HepG2 (cell line): ENCODE measurements around the gene AANAT. TPM values are rescaled to one million over a fixed set of nuclear protein-coding genes. Genes with fewer than 3 reads are reported as not detected.

Experiments used
- ATF7 ChIP-seq, 2 experiments: fragments of 450-650 bp in 1 of 2; sonication (generic) in 1 of 2; formaldehyde crosslinking in 1 of 2; IDR thresholded peaks; 2 replicates each; pipeline versions ENCODE4 v1.4.0 to v1.6.1; 2016 to 2020; ENCODE audit warnings: antibody characterized with exemption in 1 of 2, mild to moderate bottlenecking in 1 of 2, missing genetic modification reagents in 1 of 2
- BCL6 ChIP-seq: IDR thresholded peaks from 2 replicates; pipeline ENCODE4 v1.6.1; 2016; ENCODE audit warnings: missing genetic modification reagents, missing compliant biosample characterization
- CREM ChIP-seq, 2 experiments: sonication (generic) in 1 of 2; formaldehyde crosslinking in 1 of 2; IDR thresholded peaks; 2 replicates each; pipeline versions ENCODE4 v1.4.0 to v1.6.1; 2016 to 2020; ENCODE audit warnings: antibody characterized with exemption in 1 of 2, mild to moderate bottlenecking in 1 of 2, missing genetic modification reagents in 1 of 2
- ERF ChIP-seq: IDR thresholded peaks from 2 replicates; pipeline ENCODE4 v1.6.1; 2018; ENCODE audit warnings: missing biosample characterization, missing genetic modification reagents
- ETV5 ChIP-seq: IDR thresholded peaks from 2 replicates; pipeline ENCODE4 v1.6.1; 2018; ENCODE audit warnings: missing biosample characterization, missing genetic modification reagents, inconsistent platforms, borderline replicate concordance
- FOXA1 ChIP-seq, 2 experiments: fragments of 450-650 bp in 1 of 2; sonication (generic) in 1 of 2; formaldehyde crosslinking in 1 of 2; IDR thresholded peaks; 2 replicates each; pipeline versions ENCODE4 v1.4.0 to v1.6.1; 2016 to 2020; ENCODE audit warnings: missing genetic modification reagents in 1 of 2
- HMG20A ChIP-seq: IDR thresholded peaks from 2 replicates; pipeline ENCODE4 v1.6.1; 2016; ENCODE audit warnings: borderline replicate concordance
- IKZF1 ChIP-seq: fragments of 450-650 bp; IDR thresholded peaks from 2 replicates; pipeline ENCODE4 v1.7.1; 2016
- MYC ChIP-seq: sonication (generic); formaldehyde crosslinking; IDR thresholded peaks from 2 replicates; pipeline ENCODE4 v1.9.0; 2021; ENCODE audit warnings: missing genetic modification reagents, borderline replicate concordance
- NR1H2 ChIP-seq: sonication (generic); formaldehyde crosslinking; IDR thresholded peaks from 2 replicates; pipeline ENCODE4 v1.8.1; 2022; ENCODE audit warnings: low read depth, missing genetic modification reagents, borderline replicate concordance
- SIN3A ChIP-seq: IDR thresholded peaks from 2 replicates; pipeline ENCODE4 v1.6.1; 2011; ENCODE audit warnings: low read depth, mild to moderate bottlenecking, control low read depth, low read length, borderline replicate concordance
- SP2 ChIP-seq: sonication (generic); formaldehyde crosslinking; IDR thresholded peaks from 2 replicates; pipeline ENCODE4 v1.5.1; 2020; ENCODE audit warnings: mild to moderate bottlenecking, missing genetic modification reagents
- TOPORS ChIP-seq: sonication (generic); formaldehyde crosslinking; IDR thresholded peaks from 2 replicates; pipeline ENCODE4 v1.8.0; 2023; ENCODE audit warnings: mild to moderate bottlenecking, missing genetic modification reagents
- ZFP62 ChIP-seq: sonication (generic); formaldehyde crosslinking; IDR thresholded peaks from 2 replicates; pipeline ENCODE4 v1.4.0; 2020; ENCODE audit warnings: missing genetic modification reagents
- ZMYM4 ChIP-seq: sonication (generic); formaldehyde crosslinking; IDR thresholded peaks from 2 replicates; pipeline ENCODE4 v1.8.1; 2023; ENCODE audit warnings: mild to moderate bottlenecking, missing genetic modification reagents
- ZNF720 ChIP-seq: sonication (generic); formaldehyde crosslinking; IDR thresholded peaks from 2 replicates; pipeline ENCODE4 v1.4.0; 2020; ENCODE audit warnings: missing genetic modification reagents
- polyA plus RNA-seq, 8 experiments: library from polyadenylated mRNA; depleted of rRNA in 3 of 8; stranded (reverse) in 7 of 8; unstranded in 1 of 8; fragments of >200 nt; fragmentation: Illumina TruSeq in 4 of 8; extraction: Trizol in 4 of 8; gene quantifications; 2 replicates each; pipeline versions ENCODE4 v1.2.1 to v1.2.3, GENCODE V29; 2011 to 2016; ENCODE audit warnings: low read depth in 4 of 8, missing spikeins in 1 of 8, mixed read lengths in 1 of 8; ENCODE audit not compliant: insufficient read depth in 1 of 8
- total RNA-seq, 5 experiments: library from RNA; depleted of rRNA; stranded (reverse); fragments of >200 nt; fragmentation: Illumina TruSeq; extraction: Trizol; gene quantifications; 2 replicates each; pipeline ENCODE4 v1.2.3, GENCODE V29; 2016; ENCODE audit warnings: low read depth in 1 of 5
- TF ChIP-seq, protein P1 (sequence below): fragments of 450-650 bp; IDR thresholded peaks from 2 replicates; pipeline ENCODE4 v1.6.1; 2017
- TF ChIP-seq, protein P2 (sequence below): sonication (generic); formaldehyde crosslinking; IDR thresholded peaks from 2 replicates; pipeline ENCODE4 v1.9.0; 2021; ENCODE audit warnings: missing genetic modification reagents, borderline replicate concordance
- TF ChIP-seq, protein P3 (sequence below): conservative IDR thresholded peaks from 2 replicates; pipeline ENCODE4 v1.6.1; 2018; ENCODE audit warnings: missing genetic modification reagents
- TF ChIP-seq, protein P4 (sequence below): sonication (generic); formaldehyde crosslinking; IDR thresholded peaks from 2 replicates; pipeline ENCODE4 v1.4.0; 2020; ENCODE audit warnings: missing genetic modification reagents, borderline replicate concordance

AANAT gene
- total and polyA plus RNA-seq, 2 of the 13 experiments (the other 11 are each of a cell fraction or from before 2014, with no cell fraction given), result 0.07 TPM; not detected in 1

DNA sequence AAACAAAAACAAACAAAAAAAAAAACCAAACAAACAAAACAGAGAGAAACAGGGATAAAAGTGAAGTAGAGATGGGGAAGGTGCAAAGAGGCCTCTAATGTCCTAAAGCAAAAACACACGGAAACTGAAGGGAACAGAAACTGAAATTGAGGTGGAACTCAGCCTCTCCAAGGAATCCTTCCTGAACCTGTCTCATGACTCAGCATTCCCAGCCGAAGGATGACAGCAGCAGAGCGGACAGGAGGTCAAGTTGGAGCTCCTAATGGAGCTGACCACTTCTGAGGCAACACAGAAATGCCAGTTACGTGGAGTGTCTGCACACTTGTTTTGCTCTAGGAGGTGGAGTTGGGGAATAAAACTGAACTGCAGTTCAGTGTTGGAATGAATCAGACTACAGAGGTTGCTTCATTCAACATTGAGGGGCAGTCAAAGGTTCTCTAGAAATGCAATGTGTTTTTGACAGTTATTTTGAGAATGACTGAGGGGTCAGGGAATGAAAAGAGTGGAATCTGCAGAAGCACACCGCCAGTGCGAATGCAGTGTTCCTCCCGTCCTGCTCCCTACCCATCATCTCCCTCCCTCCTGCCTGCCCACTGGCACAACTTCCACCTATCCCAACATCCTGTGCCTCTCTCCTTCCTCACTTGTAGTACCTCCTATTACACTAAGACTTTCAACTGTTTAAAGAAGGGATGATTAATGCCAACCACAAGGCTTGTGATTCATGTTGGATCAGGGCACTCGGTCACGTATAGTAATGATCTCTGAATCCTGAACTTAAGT is 20.8 kb upstream of the AANAT start (continued):
- TF ChIP-seq, protein P1, sequence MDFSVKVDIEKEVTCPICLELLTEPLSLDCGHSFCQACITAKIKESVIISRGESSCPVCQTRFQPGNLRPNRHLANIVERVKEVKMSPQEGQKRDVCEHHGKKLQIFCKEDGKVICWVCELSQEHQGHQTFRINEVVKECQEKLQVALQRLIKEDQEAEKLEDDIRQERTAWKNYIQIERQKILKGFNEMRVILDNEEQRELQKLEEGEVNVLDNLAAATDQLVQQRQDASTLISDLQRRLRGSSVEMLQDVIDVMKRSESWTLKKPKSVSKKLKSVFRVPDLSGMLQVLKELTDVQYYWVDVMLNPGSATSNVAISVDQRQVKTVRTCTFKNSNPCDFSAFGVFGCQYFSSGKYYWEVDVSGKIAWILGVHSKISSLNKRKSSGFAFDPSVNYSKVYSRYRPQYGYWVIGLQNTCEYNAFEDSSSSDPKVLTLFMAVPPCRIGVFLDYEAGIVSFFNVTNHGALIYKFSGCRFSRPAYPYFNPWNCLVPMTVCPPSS, result no peak
- TF ChIP-seq NR1H2 (CRISPR knock-in tag) (no peak), SP2 (CRISPR knock-in tag) (no peak), ERF (CRISPR knock-in tag) (no peak), ZMYM4 (CRISPR knock-in tag) (no peak), HMG20A (CRISPR knock-in tag) (no peak), ZNF720 (no peak), SIN3A (peak; percentile 58; the same call in 1 of the 2 replicates), IKZF1 (no peak), TOPORS (CRISPR knock-in tag) (no peak), BCL6 (CRISPR knock-in tag) (no peak; the same call in 1 of the 2 replicates), FOXA1 (IDR thresholded peaks at IDR 0.05) (no peak), FOXA1 (CRISPR knock-in tag; IDR thresholded peaks at IDR 0.05) (no peak), ZFP62 (CRISPR knock-in tag) (no peak), ATF7 (IDR thresholded peaks at IDR 0.05) (no peak), ATF7 (CRISPR knock-in tag; IDR thresholded peaks at IDR 0.05) (no peak), CREM (IDR thresholded peaks at IDR 0.05) (no peak), CREM (CRISPR knock-in tag; IDR thresholded peaks at IDR 0.05) (no peak), ETV5 (CRISPR knock-in tag) (peak; percentile 27; the same call in 1 of the 2 replicates), MYC (CRISPR knock-in tag) (no peak)
- TF ChIP-seq, protein P2, sequence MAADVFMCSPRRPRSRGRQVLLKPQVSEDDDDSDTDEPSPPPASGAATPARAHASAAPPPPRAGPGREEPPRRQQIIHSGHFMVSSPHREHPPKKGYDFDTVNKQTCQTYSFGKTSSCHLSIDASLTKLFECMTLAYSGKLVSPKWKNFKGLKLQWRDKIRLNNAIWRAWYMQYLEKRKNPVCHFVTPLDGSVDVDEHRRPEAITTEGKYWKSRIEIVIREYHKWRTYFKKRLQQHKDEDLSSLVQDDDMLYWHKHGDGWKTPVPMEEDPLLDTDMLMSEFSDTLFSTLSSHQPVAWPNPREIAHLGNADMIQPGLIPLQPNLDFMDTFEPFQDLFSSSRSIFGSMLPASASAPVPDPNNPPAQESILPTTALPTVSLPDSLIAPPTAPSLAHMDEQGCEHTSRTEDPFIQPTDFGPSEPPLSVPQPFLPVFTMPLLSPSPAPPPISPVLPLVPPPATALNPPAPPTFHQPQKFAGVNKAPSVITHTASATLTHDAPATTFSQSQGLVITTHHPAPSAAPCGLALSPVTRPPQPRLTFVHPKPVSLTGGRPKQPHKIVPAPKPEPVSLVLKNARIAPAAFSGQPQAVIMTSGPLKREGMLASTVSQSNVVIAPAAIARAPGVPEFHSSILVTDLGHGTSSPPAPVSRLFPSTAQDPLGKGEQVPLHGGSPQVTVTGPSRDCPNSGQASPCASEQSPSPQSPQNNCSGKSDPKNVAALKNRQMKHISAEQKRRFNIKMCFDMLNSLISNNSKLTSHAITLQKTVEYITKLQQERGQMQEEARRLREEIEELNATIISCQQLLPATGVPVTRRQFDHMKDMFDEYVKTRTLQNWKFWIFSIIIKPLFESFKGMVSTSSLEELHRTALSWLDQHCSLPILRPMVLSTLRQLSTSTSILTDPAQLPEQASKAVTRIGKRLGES, result no peak
- TF ChIP-seq, protein P3, sequence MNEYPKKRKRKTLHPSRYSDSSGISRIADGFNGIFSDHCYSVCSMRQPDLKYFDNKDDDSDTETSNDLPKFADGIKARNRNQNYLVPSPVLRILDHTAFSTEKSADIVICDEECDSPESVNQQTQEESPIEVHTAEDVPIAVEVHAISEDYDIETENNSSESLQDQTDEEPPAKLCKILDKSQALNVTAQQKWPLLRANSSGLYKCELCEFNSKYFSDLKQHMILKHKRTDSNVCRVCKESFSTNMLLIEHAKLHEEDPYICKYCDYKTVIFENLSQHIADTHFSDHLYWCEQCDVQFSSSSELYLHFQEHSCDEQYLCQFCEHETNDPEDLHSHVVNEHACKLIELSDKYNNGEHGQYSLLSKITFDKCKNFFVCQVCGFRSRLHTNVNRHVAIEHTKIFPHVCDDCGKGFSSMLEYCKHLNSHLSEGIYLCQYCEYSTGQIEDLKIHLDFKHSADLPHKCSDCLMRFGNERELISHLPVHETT, result no peak
- TF ChIP-seq, protein P4, sequence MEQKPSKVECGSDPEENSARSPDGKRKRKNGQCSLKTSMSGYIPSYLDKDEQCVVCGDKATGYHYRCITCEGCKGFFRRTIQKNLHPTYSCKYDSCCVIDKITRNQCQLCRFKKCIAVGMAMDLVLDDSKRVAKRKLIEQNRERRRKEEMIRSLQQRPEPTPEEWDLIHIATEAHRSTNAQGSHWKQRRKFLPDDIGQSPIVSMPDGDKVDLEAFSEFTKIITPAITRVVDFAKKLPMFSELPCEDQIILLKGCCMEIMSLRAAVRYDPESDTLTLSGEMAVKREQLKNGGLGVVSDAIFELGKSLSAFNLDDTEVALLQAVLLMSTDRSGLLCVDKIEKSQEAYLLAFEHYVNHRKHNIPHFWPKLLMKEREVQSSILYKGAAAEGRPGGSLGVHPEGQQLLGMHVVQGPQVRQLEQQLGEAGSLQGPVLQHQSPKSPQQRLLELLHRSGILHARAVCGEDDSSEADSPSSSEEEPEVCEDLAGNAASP (CRISPR knock-in tag), result no peak
